Stimulated activated CD4-positive, alpha-beta T cell treated with anti-CD3 and anti-CD28 coated beads, Interleukin-15, amount 100 ng/mL, for 48 hours (primary cell): ENCODE data around the gene SBNO2.
"Not testable (repeated sequence)": the region's sequence is repeated elsewhere in the genome, so short reads cannot be mapped to it uniquely, and the experiment has no call there.

Source experiments
- DNase-seq, 2 donors: peaks; one replicate each; pipeline ENCODE4 v3.0.0-alpha.2; 2020; ENCODE audit warnings: low read depth in 2 of 2

SBNO2 gene

DNA sequence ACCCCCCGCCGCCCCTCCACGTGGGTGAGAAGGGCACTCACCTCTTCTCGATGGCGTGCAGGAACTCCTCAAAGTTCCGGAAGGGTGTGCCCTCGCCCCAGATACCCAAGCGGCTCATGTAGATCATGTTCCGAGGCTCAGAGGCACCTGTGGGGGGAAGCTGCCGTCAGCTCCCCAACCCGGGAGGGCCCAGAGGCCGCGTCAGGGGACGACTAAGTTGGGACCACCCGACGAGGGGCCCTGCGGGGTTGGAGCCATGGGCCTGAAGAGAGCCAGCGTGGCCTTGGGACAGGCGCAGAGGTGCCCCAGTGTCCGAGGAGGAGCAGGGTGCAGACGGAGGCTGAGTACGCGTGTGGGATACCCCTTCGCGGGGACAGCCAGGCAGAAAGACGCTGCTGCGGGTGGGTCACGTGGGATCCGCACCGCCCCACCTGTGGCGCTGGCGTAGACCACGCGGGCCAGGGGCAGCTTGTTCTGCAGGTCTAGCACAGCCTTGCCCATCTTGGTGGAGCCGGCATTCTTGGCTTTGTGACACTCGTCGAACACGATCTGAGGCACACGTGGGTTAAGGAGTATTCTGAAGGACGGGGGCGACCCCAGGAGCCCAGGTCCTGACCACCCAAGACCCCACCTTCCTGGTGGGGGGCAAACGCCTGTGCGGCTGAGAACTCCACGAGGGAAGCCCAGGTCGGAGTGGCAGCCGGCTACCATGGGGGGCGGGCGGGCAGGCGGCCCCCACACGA, 54.4 kb downstream of the SBNO2 start:
- no peak for DNase-seq

DNA sequence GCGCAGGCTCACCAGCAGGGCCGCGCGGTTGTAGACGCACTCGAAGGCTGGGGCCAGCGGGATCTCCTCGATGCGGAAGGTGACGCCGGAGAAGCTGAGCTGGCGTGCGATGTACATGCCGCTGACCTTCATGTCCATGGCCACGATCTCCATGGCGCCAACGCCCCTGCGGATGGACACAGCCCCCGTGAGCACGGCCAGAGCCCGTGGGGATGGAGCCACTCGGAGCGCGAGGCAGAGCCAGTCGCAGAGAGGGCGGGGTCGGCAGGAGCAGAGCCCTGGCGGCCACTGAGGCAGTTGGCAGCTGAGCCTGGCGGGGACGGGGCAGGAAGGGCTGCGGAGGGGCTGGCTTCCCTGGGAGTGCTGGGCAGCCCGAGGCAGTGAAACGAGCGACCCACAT, 55.1 kb downstream of the SBNO2 start:
- DNase-seq = no peak

DNA sequence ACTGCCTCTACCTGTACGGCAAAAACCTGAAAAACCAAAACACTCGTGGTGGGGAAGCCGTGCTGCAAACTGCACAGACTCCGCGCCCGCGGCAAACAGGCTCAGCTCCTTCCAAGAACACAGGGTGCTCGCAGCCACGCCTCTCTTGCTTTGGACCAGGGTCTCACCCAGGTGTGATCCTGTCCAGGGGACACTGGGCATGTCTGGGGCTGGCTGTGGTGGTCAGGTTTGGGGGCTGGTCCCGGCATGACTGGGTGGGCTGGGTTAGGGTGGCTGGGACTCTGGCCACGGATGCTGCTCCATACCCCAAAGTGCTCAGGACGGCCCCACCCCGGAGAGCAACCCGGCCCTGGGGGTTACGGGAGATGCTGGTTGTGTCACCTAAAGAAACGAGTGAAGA, 56.4 kb downstream of the SBNO2 start:
- no peak for DNase-seq

DNA sequence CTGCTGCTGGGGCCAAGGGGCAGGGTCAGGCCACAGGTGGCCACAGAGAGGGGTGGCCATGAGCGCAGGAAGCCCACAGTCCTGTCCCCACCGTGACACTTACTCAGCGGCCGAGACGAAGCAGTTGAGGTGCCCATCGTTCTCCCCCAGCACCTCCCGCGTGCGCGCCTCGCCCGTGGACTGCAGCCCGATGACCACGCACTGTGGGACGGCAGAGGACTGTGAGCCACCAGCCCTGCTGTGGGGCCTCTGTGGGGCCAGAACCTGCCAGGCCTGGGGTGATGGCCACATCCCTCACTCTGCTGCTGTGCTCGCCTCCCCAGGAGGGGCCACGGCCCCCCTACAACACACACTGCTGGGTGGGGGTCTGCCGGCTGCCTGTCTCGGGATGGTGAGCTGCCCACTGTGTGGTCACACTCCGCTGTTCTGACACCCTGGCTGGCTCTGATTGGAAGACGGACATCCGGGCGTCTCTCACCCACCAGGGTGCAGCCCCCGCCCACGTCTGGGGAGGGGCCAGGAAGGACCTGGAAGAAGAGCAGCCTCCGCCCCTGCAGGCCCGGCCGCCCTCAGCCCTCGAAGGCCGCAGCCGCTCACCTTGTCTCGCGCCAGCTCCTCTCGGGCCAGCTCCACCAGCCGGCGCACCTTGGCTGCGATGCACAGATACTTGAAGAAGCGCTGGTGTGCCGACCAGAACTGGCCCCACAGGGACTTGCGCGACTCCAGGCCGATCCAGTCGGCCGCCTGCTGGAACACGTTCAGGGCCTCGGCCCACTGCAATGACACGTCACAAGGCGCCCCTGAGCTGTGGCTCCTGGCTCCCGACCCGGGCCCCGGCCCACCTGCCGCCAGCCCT, 57.1 kb downstream of the SBNO2 start:
- no peak for DNase-seq

DNA sequence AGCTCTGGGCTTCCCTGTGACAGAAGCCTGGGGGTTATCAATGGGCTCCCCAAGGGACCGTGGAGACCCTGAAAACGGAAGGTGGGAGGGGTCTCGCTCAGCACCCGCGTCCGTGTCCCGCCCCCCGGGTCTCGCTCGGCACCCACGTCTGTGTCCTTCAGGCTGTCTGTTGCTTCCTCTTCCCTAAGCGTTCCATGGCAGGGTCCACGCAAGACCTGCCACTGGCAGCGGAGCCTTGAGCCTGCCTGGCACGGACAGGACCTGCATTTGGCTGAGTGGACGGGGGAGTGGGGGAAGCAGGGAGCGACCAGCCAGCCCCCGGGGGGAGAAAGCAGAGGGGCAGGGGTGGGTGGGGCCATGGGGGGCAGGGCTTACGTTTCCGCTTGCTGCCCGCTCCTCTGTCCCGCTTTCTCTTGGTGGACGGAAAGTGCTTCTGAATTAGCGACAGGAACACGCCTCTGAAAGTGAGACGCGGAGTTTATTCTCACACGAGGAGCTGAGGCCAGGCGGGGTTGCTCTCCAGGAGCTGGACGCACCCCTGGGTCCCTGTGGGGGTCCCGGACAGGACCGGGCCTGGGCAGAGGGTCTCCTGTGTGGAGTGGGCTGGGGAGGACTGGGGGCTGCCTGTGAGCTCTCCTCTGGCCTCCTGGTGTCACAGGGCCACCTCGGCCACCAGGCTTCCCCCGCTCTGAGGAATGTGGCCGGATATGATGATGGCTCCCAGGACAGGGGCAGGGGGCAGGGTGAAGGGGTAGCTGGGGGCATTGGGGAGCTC, 58.2 kb downstream of the SBNO2 start:
- no peak for DNase-seq

DNA sequence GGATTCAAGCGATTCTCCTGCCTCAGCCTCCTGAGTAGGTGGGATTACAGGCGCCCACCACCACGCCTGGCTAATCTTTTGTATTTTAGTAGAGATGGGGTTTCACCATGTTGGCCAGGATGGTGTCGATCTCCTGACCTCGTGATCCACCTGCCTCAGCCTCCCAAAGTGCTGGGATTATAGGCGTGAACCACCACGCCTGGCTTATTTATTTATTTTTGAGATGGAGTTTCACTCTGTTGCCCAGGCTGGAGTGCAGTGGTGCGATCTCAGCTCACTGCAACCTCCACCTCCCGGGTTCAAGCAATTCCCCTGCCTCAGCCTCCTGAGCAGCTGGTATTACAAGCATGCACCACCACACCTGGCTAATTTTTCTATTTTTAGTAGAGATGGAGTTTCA, 59.3 kb downstream of the SBNO2 start:
- not testable (repeated sequence) for DNase-seq

DNA sequence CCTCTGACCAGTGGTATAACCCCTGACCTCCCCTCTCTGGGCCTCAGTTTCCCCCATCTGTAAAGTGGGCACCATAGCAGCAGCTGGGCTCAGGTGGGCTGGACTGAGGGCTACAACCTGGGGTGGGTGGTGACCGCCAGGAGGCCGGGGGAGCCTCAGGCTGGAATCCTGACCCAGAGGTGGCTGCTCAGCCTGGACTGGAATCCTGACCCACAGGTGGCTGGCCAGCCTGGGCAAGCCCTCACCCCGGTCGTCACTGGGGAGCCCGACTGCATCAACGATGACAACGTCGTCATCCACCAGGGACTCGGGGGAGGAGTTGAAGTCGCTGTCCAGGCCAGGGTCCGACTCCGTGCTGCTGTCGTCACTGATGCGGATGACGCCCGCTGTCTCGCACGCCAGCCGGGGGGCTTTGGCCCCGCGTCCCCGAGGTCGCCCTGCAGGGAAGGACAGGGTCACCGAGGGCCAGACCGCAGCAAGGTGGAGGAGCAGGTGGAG, 60.0 kb downstream of the SBNO2 start:
- DNase-seq = no peak

DNA sequence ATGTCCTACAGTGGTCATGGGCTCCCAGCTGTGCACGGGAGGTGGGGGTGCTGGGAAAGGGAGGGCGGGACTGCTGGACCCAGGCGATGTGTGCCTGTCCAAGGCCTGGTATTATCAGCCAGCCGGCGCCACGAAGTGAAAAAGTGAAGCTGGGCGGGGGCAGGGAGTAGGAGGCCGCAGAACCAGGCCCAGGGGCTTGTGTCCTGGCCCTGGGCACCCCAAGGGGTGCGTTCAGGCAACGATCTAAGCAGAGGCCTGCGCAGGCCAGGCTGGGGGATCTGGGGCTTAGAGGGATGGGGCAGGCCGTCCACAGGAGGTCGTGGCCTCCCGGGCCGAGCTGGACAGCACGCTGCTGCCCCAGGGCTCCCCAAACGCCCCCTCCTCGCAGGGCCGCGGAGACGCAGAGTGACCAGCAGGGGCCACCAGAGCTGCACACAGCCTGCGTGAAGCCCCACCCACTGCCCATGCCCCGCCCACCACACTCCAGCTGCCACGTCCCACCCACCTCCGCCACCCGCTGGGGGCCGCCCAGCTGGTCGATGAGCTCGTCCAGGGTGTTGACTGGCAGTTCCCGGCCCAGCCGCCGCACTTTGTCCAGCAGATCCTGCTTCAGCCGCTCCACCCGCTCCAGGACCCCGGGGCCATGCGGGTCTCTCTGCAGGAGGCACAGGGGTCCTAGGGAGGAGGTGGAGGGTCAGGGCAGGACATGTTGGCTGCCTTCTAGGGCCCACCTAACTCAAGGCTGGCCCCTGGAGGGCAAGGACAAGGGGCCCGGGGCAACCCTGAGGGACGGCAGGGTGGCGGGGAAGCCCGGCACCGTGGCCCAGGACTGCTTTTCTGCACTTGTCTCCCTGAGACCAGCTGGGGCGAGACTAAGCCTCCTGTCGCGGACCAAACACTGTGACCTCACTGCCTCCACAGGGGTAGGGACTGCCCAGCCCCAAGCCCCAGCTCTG, 60.8 kb downstream of the SBNO2 start:
- DNase-seq = peak in 1 of 2 donors; percentile 82

DNA sequence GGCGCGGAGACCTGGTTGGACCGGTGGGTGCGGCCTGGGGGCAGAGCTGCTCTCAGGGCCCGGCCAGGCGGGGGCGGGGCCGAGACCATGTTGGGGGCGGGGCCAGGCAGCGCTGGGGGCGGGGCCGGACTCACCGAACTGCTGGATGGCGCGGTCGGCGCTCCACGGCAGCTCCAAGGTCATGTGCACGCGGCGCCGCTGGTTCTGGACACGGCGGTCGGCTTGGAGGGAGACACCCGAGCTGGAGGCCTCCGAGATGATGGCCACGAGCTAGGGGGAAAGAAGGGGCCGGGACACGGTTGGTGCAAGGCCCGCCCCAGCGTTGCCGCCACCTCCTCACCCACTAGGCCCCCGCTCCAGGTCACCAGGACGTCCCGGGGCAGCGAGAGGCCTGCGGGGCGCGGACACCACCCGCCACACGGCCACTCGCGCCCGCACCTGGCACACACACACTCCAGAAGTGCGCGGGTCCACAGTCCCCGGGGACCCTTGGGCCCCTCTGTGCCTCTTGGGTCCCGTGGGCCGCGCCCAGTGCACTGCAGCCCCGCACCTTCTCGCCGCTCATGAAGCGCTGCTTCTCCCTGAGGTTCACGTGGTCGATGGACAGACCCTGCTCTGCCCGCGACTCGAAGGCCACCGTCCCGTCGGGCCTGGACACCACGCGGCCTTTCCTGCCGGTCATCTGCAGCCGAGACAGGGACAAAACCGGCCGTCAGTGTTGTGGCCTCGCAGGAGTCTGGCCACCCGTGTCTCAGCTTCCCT, 61.6 kb downstream of the SBNO2 start:
- DNase-seq = no peak

DNA sequence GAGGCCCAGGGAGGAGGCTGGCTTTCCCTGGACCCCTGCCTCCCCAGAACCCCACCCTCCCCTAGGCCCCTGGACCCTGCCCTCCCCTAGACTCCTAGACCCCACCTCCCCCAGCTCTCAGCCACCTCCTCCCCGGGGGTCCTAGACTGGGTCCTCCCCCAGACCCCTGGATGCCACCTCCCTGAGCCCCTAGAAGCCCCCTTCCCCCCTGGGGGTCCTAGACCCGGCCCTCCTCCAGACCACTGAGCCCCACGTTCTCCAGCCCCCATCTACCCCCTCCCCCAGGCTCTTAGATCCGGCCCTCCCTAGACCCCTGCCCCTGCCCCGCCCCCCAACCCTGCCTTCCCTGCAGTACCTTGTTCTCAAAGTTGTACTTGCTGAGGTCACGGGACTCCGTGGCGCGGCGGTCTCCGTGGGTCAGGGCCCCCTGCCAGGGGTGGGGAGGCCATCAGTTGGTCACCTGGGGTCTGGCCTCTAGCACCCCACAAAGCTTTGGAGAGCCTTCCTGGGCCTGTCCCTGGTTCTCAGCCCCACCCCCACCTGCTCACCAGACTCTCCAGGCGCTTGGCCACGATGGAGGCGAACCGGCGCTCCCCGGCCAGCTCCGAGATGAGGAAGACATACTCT, 62.3 kb downstream of the SBNO2 start:
- DNase-seq = no peak

DNA sequence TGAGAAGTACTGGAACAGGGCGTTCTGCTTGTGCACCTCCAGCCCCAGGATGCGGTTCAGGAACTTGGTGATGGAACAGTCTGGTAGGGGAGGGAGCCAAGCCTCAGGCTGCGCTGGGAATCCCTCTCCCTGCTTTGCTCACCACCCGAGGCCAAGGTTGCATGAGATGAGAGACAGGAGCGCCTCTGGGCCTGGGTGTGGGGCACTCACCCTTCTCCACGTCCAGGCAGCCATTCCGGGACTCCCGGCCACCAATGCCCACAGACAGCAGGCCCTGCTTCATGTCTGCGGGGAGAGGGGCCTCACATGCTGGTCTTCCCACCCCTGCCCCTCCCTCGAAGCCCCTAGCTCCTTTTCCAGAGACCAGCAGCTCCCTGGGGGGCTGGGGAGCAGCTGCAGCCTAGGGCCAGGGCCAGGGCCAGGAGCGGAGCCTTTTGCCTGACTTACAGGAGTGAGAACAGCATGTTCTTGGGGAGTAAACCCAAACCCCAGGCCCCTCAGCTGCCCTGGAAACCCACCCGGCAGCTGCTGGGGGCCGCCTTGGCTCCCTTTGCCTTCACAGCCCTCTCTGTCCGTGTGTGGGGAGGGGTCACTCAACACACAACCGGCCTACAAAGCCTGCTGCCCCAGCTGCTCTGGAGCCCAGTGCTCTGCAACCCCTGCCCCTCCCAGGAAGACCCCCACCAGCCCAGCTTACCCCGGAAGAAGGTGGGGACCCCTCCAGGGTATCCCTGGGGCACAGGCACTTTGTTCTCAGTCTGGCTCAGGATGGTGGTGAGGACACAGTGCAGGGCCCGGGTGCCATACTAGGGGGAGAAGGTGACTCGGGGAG, 63.0 kb downstream of the SBNO2 start:
- DNase-seq = no peak

DNA sequence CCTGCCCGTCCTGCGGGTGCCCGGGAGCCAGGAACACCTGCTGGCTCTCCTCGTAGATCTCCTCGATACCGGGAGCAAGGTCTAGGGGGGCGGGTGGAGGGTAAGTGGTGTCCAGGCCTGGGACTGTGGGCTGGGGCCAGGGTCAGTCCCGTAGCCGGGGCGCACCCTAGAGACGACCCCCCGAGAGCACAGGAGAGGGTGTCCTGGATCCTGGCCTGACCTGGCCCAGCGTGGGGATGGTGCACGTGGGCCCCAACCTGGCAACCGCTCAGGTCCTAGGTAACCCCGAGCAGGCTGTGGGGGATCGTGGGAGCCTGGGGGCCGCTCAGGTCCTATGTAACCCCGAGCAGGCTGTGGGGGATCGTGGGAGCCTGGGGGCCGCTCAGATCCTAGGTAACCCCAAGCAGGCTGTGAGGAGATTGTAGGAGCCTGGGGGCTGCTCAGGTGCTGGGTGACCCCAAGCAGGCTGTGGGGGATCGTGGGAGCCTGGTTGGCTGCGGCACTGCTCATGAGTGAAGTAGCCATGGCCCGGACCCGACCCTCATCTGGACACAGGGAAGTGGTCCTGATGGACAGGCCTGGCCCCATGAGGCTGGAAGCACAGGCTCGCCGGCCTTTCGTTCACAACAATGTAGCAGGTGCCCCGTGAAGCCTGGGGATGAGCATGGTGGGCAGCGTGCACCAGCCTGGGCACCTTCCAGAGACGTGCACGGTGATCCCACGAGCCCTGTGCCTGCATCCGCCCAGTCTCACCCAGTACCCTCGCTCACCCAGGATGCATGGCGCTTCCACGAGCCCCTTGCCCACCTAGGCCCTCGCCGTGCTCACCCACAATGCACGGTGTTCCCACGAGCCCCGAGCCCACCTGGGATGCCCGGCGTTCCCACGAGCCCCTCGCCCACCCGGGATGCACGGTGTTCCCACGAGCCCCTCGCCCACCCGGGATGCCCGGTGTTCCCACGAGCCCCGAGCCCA, 64.1 kb downstream of the SBNO2 start:
- DNase-seq = no peak

DNA sequence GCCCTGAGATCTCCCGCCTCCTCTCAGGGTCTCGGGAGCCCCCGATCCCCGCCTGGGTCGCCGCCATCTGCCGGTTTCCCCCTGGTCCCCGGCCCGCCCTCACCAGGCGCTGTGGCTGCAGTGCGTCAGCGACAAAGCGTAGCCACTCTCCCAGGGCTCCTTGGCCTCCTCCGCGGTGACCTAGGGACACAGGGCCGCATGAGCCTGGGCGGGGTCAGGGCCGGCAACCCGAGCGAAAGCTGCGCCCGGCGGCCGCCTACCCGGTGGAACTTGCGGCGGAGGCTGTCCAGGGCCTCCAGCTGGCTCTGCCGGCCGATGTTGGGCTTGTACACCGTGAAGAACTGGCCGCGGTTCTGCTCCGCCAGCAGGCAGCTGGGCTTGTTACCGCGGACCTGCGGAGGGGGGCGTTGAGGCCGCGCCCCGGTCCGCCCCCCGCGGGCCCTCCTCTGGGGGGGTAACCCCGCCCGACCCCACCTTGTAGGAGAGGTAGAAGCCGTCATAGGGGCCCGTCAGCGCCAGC, 65.0 kb downstream of the SBNO2 start:
- DNase-seq = no peak

DNA sequence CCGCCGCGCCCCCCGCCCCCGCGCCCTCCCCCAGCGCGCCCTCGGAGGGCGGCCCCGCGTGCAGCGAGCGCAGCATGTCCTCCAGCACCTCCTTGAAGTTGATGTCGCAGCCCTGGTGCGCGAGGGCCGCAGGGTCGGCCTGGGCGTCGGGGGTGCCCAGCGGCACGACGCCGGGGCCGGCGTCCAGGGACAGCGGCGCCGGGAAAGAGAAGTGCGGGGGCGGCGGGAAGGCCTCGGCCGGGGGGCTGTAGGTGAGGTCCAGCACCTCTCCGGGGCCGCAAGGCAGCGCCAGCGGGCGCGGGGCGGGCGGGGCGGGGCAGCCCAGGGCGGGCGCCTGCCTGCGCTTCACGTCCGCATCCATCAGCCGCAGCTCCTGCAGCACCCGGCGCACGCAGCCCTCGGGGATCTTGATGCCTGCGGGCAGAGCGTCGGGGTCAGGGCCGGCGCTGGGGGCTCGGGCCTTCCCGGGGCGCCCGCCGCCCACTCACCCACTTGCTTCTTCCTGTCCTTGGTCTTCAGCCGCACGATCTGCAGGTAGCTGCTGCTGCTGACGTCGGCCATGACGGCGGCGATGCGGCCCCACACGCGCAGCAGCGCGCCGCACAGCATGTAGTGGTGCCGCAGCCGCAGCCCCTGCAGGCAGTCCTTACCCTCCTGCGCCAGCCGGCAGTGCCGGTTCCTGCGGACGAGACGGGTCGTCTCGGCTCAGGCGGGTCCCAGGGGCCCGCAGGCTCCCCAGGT, 65.6 kb downstream of the SBNO2 start:
- DNase-seq = no peak

DNA sequence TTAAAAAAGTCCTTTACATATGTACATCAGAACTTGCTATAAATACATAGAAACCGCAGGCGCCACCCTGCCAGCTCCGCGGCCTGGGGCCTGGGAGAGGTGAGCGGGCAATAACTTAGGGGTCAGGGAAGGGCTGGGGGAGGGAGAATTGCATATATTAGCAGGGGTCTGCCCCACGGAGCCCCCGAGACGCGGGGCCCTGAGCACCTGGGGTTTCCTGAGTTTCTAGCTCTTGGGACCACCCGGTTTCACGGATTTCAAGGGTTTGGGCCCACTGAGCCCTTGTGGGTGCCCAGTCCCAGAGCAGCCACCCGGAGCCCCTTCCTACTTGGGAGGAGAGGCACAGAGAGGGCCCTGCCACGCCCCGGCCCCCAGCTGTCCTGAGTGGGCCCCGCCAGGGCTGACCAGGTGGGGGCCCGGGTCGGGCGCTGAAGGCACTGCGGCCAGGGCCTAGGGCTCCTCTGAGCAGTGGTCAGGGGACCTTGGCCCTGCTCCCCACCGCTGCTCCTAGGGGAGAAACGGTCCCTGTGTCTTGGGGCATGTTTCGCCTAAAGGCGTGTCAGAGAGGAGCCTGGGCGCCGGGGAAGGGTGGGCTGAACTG, 66.3 kb downstream of the SBNO2 start:
- no peak for DNase-seq
